ENCODE data around the gene LYPD6. TPM values are rescaled to one million over a fixed set of nuclear protein-coding genes. Genes with fewer than 3 reads are reported as not detected.
A peak's percentile ranks its signal among the peaks of the same experiment; 100 is the strongest.

Gene LYPD6
- total RNA-seq, 1 donor from 2014 or later = 2.1 TPM

GRCh38 chr2:149331023-149331400 lies 625 bp downstream of the LYPD6 start:
- H3K9me3 Mint-ChIP-seq (ENCODE audit: unreplicated experiment) = no peaks in the 10 kb centered on the region
- H3K4me1 Mint-ChIP-seq (ENCODE audit: unreplicated experiment) = peaks cover 12% of the 10 kb centered on the region
- no peaks in the 10 kb centered on the region for H3K36me3 Mint-ChIP-seq (ENCODE audit: unreplicated experiment)
- peak overlapping the region; percentile 83 for H3K4me3 Mint-ChIP-seq (ENCODE audit: unreplicated experiment)
- no peak for DNase-seq (ENCODE audit: extremely low spot score, unreplicated experiment)
- H3K27me3 Mint-ChIP-seq (ENCODE audit: unreplicated experiment) = no peaks in the 10 kb centered on the region
- H3K27ac Mint-ChIP-seq (ENCODE audit: unreplicated experiment) = no peak overlapping the region
- TF ChIP-seq, protein P1, sequence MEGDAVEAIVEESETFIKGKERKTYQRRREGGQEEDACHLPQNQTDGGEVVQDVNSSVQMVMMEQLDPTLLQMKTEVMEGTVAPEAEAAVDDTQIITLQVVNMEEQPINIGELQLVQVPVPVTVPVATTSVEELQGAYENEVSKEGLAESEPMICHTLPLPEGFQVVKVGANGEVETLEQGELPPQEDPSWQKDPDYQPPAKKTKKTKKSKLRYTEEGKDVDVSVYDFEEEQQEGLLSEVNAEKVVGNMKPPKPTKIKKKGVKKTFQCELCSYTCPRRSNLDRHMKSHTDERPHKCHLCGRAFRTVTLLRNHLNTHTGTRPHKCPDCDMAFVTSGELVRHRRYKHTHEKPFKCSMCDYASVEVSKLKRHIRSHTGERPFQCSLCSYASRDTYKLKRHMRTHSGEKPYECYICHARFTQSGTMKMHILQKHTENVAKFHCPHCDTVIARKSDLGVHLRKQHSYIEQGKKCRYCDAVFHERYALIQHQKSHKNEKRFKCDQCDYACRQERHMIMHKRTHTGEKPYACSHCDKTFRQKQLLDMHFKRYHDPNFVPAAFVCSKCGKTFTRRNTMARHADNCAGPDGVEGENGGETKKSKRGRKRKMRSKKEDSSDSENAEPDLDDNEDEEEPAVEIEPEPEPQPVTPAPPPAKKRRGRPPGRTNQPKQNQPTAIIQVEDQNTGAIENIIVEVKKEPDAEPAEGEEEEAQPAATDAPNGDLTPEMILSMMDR (IDR thresholded peaks at IDR 0.05) = no peak

- Mint-ChIP-seq H3K27ac (ENCODE audit: unreplicated experiment) (no peak overlapping the region), H3K36me3 (ENCODE audit: unreplicated experiment) (no peaks in the 10 kb centered on the region), H3K27me3 (ENCODE audit: unreplicated experiment) (no peaks in the 10 kb centered on the region), H3K4me3 (ENCODE audit: unreplicated experiment) (no peak overlapping the region), H3K9me3 (ENCODE audit: unreplicated experiment) (no peaks in the 10 kb centered on the region), H3K4me1 (ENCODE audit: unreplicated experiment) (peaks cover 12% of the 10 kb centered on the region)
- TF ChIP-seq, protein P1 (IDR thresholded peaks at IDR 0.05) = no peak
- no peak for DNase-seq (ENCODE audit: extremely low spot score, unreplicated experiment)
Measured at GRCh38 chr2:149332364-149332763, 2.0 kb downstream of the LYPD6 start.

DNA sequence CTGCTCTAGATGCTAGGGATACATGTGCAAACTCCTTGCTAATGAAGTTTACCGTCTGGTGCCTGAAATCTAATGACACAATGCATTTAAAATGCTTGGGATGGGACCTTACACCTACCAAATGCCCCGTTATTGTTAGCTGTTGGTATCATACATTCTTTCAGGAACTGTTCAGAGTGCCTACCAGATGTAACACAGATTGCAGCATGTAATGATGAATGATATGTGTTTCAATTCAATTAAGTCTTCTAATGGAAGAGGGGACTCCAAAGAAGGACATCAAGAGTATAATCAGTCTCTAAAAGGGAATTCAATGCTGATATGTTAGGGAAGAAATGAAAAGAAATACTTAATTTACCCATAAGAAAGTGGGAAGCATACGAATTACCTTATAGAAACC lies 3.2 kb downstream of the LYPD6 start:
- Mint-ChIP-seq H3K4me1 (ENCODE audit: unreplicated experiment) (peaks cover 12% of the 10 kb centered on the region), H3K9me3 (ENCODE audit: unreplicated experiment) (no peaks in the 10 kb centered on the region), H3K27ac (ENCODE audit: unreplicated experiment) (no peak overlapping the region), H3K36me3 (ENCODE audit: unreplicated experiment) (no peaks in the 10 kb centered on the region), H3K4me3 (ENCODE audit: unreplicated experiment) (no peak overlapping the region), H3K27me3 (ENCODE audit: unreplicated experiment) (no peaks in the 10 kb centered on the region)
- TF ChIP-seq, protein P1 (IDR thresholded peaks at IDR 0.05) = no peak
- no peak for DNase-seq (ENCODE audit: extremely low spot score, unreplicated experiment)

DNA sequence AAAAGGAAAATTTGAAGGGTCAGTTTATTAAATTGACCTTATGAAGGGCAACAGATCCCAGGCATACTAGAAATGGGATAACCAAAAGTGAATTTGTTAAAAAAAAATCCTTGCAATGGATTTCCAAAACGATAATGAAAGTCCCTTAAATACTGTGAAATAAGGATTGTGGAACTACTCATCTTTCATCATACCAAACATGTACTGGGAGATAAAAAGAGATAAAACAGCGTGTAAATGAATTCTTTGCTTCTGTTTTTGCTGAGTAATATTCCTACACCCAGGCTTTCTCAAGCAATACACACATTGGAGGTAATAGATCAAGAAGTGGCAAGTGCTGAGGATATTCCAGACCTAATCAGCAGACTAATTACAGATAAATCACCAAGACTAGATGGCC lies 3.8 kb downstream of the LYPD6 start:
- TF ChIP-seq, protein P1 (IDR thresholded peaks at IDR 0.05) = no peak
- H3K9me3 Mint-ChIP-seq (ENCODE audit: unreplicated experiment) = no peaks in the 10 kb centered on the region
- no peak overlapping the region for H3K27ac Mint-ChIP-seq (ENCODE audit: unreplicated experiment)
- no peak overlapping the region for H3K4me3 Mint-ChIP-seq (ENCODE audit: unreplicated experiment)
- DNase-seq (ENCODE audit: extremely low spot score, unreplicated experiment) = no peak
- no peaks in the 10 kb centered on the region for H3K27me3 Mint-ChIP-seq (ENCODE audit: unreplicated experiment)
- peaks cover 10% of the 10 kb centered on the region for H3K4me1 Mint-ChIP-seq (ENCODE audit: unreplicated experiment)
- H3K36me3 Mint-ChIP-seq (ENCODE audit: unreplicated experiment) = no peaks in the 10 kb centered on the region

GRCh38 chr2:149339324-149339723 lies 8.9 kb downstream of the LYPD6 start:
- Mint-ChIP-seq H3K27ac (ENCODE audit: unreplicated experiment) (no peak overlapping the region), H3K27me3 (ENCODE audit: unreplicated experiment) (no peaks in the 10 kb centered on the region), H3K4me1 (ENCODE audit: unreplicated experiment) (no peaks in the 10 kb centered on the region), H3K4me3 (ENCODE audit: unreplicated experiment) (no peak overlapping the region), H3K9me3 (ENCODE audit: unreplicated experiment) (no peaks in the 10 kb centered on the region), H3K36me3 (ENCODE audit: unreplicated experiment) (no peaks in the 10 kb centered on the region)
- DNase-seq (ENCODE audit: extremely low spot score, unreplicated experiment) = no peak
- TF ChIP-seq, protein P1 (IDR thresholded peaks at IDR 0.05) = no peak

All from osteocyte (in vitro differentiated cells).